NCI-H524 (cell line): ENCODE results near the gene DNAJC8.

Source experiments
- DNase-seq, 2 experiments: peaks; one replicate each; lab custom pipeline; 2025; lab: John Stamatoyannopoulos, UW

DNAJC8 gene

GRCh38 chr1:28249866-28250295, 17.1 kb upstream of the DNAJC8 start:
- DNase-seq = no peak

GRCh38 chr1:28249013-28249865, 16.4 kb upstream of the DNAJC8 start:
- DNase-seq = peak in 1 of 2 experiments; percentile 40

GRCh38 chr1:28248273-28249012, 15.6 kb upstream of the DNAJC8 start:
- DNase-seq = peak; percentile 48 to 74

- no peak for DNase-seq
Measured at GRCh38 chr1:28247612-28248272, 14.9 kb upstream of the DNAJC8 start.

- peak in 1 of 2 experiments; percentile 21 for DNase-seq
Measured at GRCh38 chr1:28246427-28246832, 13.6 kb upstream of the DNAJC8 start.

GRCh38 chr1:28244549-28245251, 11.9 kb upstream of the DNAJC8 start:
- no peak for DNase-seq

GRCh38 chr1:28243685-28244311, 11.0 kb upstream of the DNAJC8 start:
- no peak for DNase-seq

GRCh38 chr1:28241638-28242241, 8.9 kb upstream of the DNAJC8 start:
- DNase-seq = no peak

- DNase-seq = no peak
Measured at GRCh38 chr1:28240024-28240423, 7.2 kb upstream of the DNAJC8 start.

- no peak for DNase-seq
Measured at GRCh38 chr1:28239004-28239403, 6.2 kb upstream of the DNAJC8 start.

- DNase-seq = no peak
Measured at GRCh38 chr1:28236656-28237322, 4.0 kb upstream of the DNAJC8 start.

- peak; percentile 88 to 96 for DNase-seq
Measured at GRCh38 chr1:28235755-28236655, 3.2 kb upstream of the DNAJC8 start, which contains the start of gene ATP5IF1. Gene ATP5IF1 (plus strand): TSS chr1:28236124. CDS start chr1:28236184, 60 bp downstream.

GRCh38 chr1:28233264-28233606, 406 bp upstream of the DNAJC8 start:
- no peak for DNase-seq

GRCh38 chr1:28229996-28230395, 2.8 kb downstream of the DNAJC8 start:
- no peak for DNase-seq

- DNase-seq = no peak
Measured at GRCh38 chr1:28229089-28229488, 3.7 kb downstream of the DNAJC8 start.

GRCh38 chr1:28213315-28213714, 19.5 kb downstream of the DNAJC8 start:
- DNase-seq = no peak

- no peak for DNase-seq
Measured at GRCh38 chr1:28209700-28210099, 23.1 kb downstream of the DNAJC8 start.

- peak; percentile 28 to 48 for DNase-seq
Measured at GRCh38 chr1:28208818-28209441, 23.9 kb downstream of the DNAJC8 start.

- no peak for DNase-seq
Measured at GRCh38 chr1:28205243-28205642, 27.6 kb downstream of the DNAJC8 start.
